ENCODE data around the gene CABLES1. TPM values are rescaled to one million over a fixed set of nuclear protein-coding genes. Genes with fewer than 3 reads are reported as not detected.

The CABLES1 gene
- total RNA-seq, 4 donors from 2014 or later = 28.1 to 43.8 (median 37.6) TPM

DNA sequence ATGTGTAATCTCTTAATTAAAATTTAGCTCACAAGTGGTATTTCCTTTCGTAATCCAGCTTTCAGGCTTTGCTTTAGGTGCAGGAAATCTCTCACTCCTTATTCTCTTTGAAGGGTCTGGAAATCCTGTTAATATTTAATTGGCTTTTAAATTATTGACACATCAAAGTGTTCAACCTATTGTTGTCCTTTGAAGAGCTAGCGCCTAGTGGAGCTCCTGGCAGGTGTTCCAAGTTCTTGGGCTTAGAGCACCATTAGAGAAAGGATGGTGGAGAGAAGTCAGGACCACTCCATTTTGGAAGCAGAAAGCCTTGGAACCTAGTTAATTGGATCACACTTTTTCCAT is 92.4 kb downstream of the CABLES1 start:
- H3K36me3 ChIP-seq = no peaks in the 10 kb centered on the region
- no peak overlapping the region for H3K4me3 ChIP-seq (replicated peaks in 1 of 3)
- no peaks in the 10 kb centered on the region for H3K9me3 ChIP-seq
- peak overlapping the region; percentile 32 to 85 (median 66) for H3K27ac ChIP-seq
- intact Hi-C loops (cut with DNase I) = loop anchor here (10.0 kb wide), 1 partner anchor 93 kb away; the partner anchor contains the start of gene CABLES1
- DNase-seq = no peak
- TF ChIP-seq POLR2A (IDR thresholded peaks at IDR 0.05) = no peak
- TF ChIP-seq, protein P1, sequence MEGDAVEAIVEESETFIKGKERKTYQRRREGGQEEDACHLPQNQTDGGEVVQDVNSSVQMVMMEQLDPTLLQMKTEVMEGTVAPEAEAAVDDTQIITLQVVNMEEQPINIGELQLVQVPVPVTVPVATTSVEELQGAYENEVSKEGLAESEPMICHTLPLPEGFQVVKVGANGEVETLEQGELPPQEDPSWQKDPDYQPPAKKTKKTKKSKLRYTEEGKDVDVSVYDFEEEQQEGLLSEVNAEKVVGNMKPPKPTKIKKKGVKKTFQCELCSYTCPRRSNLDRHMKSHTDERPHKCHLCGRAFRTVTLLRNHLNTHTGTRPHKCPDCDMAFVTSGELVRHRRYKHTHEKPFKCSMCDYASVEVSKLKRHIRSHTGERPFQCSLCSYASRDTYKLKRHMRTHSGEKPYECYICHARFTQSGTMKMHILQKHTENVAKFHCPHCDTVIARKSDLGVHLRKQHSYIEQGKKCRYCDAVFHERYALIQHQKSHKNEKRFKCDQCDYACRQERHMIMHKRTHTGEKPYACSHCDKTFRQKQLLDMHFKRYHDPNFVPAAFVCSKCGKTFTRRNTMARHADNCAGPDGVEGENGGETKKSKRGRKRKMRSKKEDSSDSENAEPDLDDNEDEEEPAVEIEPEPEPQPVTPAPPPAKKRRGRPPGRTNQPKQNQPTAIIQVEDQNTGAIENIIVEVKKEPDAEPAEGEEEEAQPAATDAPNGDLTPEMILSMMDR (IDR thresholded peaks at IDR 0.05) = no peak
- H3K4me1 ChIP-seq = peaks cover 17 to 33% of the 10 kb centered on the region in 2 donors
- WGBS, 2 donors = 70 to 80% methylated on average over 2 of the region's 2 CpGs
- no peaks in the 10 kb centered on the region for H3K27me3 ChIP-seq

GRCh38 chr18:23228102-23229061 is 93.1 kb downstream of the CABLES1 start:
- TF ChIP-seq POLR2A (IDR thresholded peaks at IDR 0.05) = no peak
- TF ChIP-seq, protein P1 (IDR thresholded peaks at IDR 0.05) = no peak
- peak; percentile 59 to 62 for DNase-seq
- H3K4me3 ChIP-seq (replicated peaks in 1 of 3) = no peak overlapping the region
- peaks cover 17 to 33% of the 10 kb centered on the region in 2 donors for H3K4me1 ChIP-seq
- H3K27me3 ChIP-seq = no peaks in the 10 kb centered on the region
- intact Hi-C loops (cut with DNase I) = loop anchor here (10.0 kb wide), 1 partner anchor 94 kb away; the partner anchor contains the start of gene CABLES1
- peak overlapping the region; percentile 32 to 85 (median 66) for H3K27ac ChIP-seq
- no peaks in the 10 kb centered on the region for H3K9me3 ChIP-seq
- H3K36me3 ChIP-seq = no peaks in the 10 kb centered on the region
- 30 to 40% methylated on average over 7 of the region's 7 CpGs for WGBS, 2 donors

GRCh38 chr18:23229472-23229871 is 94.2 kb downstream of the CABLES1 start:
- Histone ChIP-seq H3K4me1 (peaks cover 17 to 33% of the 10 kb centered on the region in 2 donors), H3K27me3 (no peaks in the 10 kb centered on the region), H3K4me3 (replicated peaks in 1 of 3) (no peak overlapping the region), H3K36me3 (no peaks in the 10 kb centered on the region), H3K9me3 (no peaks in the 10 kb centered on the region), H3K27ac (peak overlapping the region in 1 of 3 donors; percentile 85)
- TF ChIP-seq, protein P1 (IDR thresholded peaks at IDR 0.05) = no peak
- no peak for TF ChIP-seq POLR2A (IDR thresholded peaks at IDR 0.05)
- no peak for DNase-seq
- intact Hi-C loops (cut with DNase I) = loop anchor here (10.0 kb wide), 1 partner anchor 95 kb away; the partner anchor contains the start of gene CABLES1
- 62 to 83% methylated on average over 3 of the region's 3 CpGs for WGBS, 2 donors

GRCh38 chr18:23230686-23231085 is 95.4 kb downstream of the CABLES1 start:
- 86 to 87% methylated on average over 4 of the region's 4 CpGs for WGBS, 2 donors
- Histone ChIP-seq H3K9me3 (no peaks in the 10 kb centered on the region), H3K4me1 (peaks cover 17 to 32% of the 10 kb centered on the region in 2 donors), H3K27ac (peak overlapping the region; percentile 18 to 52 (median 51)), H3K4me3 (replicated peaks in 1 of 3) (no peak overlapping the region), H3K27me3 (no peaks in the 10 kb centered on the region), H3K36me3 (no peaks in the 10 kb centered on the region)
- no peak for TF ChIP-seq POLR2A (IDR thresholded peaks at IDR 0.05)
- TF ChIP-seq, protein P1 (IDR thresholded peaks at IDR 0.05) = no peak
- no peak for DNase-seq
- intact Hi-C loops (cut with DNase I) = no loop called here

Data from thyroid gland (tissue), 4 donors.